Neural progenitor cell (in vitro differentiated cells): Measurements from ENCODE around the gene RTN4RL2. TPM values are rescaled to one million over a fixed set of nuclear protein-coding genes. Genes with fewer than 3 reads are reported as not detected.

Experiments used
- DNase-seq: peaks from one replicate; pipeline ENCODE4 v3.0.0-alpha.2; 2016; ENCODE audit warnings: low spot score
- H2AFZ ChIP-seq: fragments of 200-600 bp; sonication (generic); replicated peaks from 2 replicates; pipeline ENCODE4 v1.6.1; 2016; ENCODE audit warnings: antibody characterized with exemption
- H3F3A ChIP-seq: fragments of 200-600 bp; sonication (generic); 2 replicates; pipeline ENCODE4 v1.6.1; 2016; ENCODE audit warnings: antibody characterized with exemption, low read depth
- H3K27ac ChIP-seq: fragments of 200-600 bp; sonication (generic); 2 replicates; pipeline ENCODE4 v1.5.1; 2016; ENCODE audit warnings: mild to moderate bottlenecking
- H3K27me3 ChIP-seq: fragments of 200-600 bp; sonication (generic); 2 replicates; pipeline ENCODE4 v1.6.1; 2016; ENCODE audit warnings: mild to moderate bottlenecking, moderate library complexity
- H3K36me3 ChIP-seq: fragments of 200-600 bp; sonication (generic); 2 replicates; pipeline ENCODE4 v1.5.1; 2016
- H3K4me1 ChIP-seq: fragments of 200-600 bp; sonication (generic); 2 replicates; pipeline ENCODE4 v1.6.1; 2016; ENCODE audit warnings: mixed run types
- H3K4me2 ChIP-seq: fragments of 200-600 bp; sonication (generic); 2 replicates; pipeline ENCODE4 v1.6.1; 2016
- H3K4me3 ChIP-seq: fragments of 200-600 bp; sonication (generic); 2 replicates; pipeline ENCODE4 v1.5.1; 2016
- H3K79me2 ChIP-seq: fragments of 200-600 bp; sonication (generic); 2 replicates; pipeline ENCODE4 v1.6.1; 2016; ENCODE audit warnings: low read depth
- H3K9ac ChIP-seq: fragments of 200-600 bp; sonication (generic); 2 replicates; pipeline ENCODE4 v1.6.1; 2016
- H3K9me3 ChIP-seq: fragments of 200-600 bp; sonication (generic); 2 replicates; pipeline ENCODE4 v1.5.1; 2016; ENCODE audit warnings: low read depth
- H4K20me1 ChIP-seq: fragments of 200-600 bp; sonication (generic); 2 replicates; pipeline ENCODE4 v1.6.1; 2016; ENCODE audit warnings: low read depth
- H3K27ac Mint-ChIP-seq: 3 replicates; pipeline ENCODE4 v1.8.0; 2021; ENCODE audit warnings: mixed read lengths
- H3K27me3 Mint-ChIP-seq: 2 replicates; pipeline ENCODE4 v1.8.0; 2022; ENCODE audit warnings: low read depth, mild to moderate bottlenecking, inconsistent platforms, moderate library complexity, mixed read lengths; ENCODE audit not compliant: insufficient read depth
- H3K36me3 Mint-ChIP-seq: 3 replicates; pipeline ENCODE4 v1.8.0; 2021; ENCODE audit warnings: mixed read lengths
- H3K4me1 Mint-ChIP-seq: 3 replicates; pipeline ENCODE4 v1.8.0; 2021; ENCODE audit warnings: mixed read lengths
- H3K4me3 Mint-ChIP-seq: 3 replicates; pipeline ENCODE4 v1.8.0; 2021; ENCODE audit warnings: mild to moderate bottlenecking, moderate library complexity, mixed read lengths
- H3K9me3 Mint-ChIP-seq: 3 replicates; pipeline ENCODE4 v1.8.0; 2020; ENCODE audit warnings: mixed read lengths
- CTCF ChIP-seq: fragments of 200-600 bp; sonication (generic); IDR thresholded peaks from 2 replicates; pipeline ENCODE4 v1.5.1; 2017; ENCODE audit warnings: antibody characterized with exemption, mild to moderate bottlenecking
- EZH2 ChIP-seq: fragments of 200-600 bp; sonication (generic); IDR thresholded peaks from 2 replicates; pipeline ENCODE4 v1.6.1; 2017; ENCODE audit warnings: antibody characterized with exemption, mild to moderate bottlenecking, moderate library complexity
- EZH2phosphoT487 ChIP-seq: fragments of 200-600 bp; sonication (generic); IDR thresholded peaks from 2 replicates; pipeline ENCODE4 v1.6.1; 2017; ENCODE audit warnings: antibody characterized with exemption
- total RNA-seq: library from RNA; depleted of rRNA; stranded (reverse); fragments of >200 nt; gene quantifications from 2 replicates; pipeline ENCODE4 v1.2.3, GENCODE V29; 2015; ENCODE audit warnings: low replicate concordance

The RTN4RL2 gene
- total RNA-seq, 1 donor from 2014 or later: 0.13 TPM

- peaks cover 11% of the 10 kb centered on the region for H4K20me1 ChIP-seq
- no peaks in the 10 kb centered on the region for H3K36me3 ChIP-seq
- H3K27ac ChIP-seq: no peak overlapping the region
- peak overlapping the region; percentile 30 for H3K4me3 ChIP-seq
- Mint-ChIP-seq H3K27me3 (peaks cover 27% of the 10 kb centered on the region), H3K9me3 (no peaks in the 10 kb centered on the region), H3K27ac (no peak overlapping the region), H3K4me3 (peak overlapping the region; percentile 57), H3K4me1 (peaks cover 25% of the 10 kb centered on the region), H3K36me3 (no peaks in the 10 kb centered on the region)
- peak; percentile 96 for DNase-seq
- no peaks in the 10 kb centered on the region for H3F3A ChIP-seq
- no peaks in the 10 kb centered on the region for H3K79me2 ChIP-seq
- peaks cover 31% of the 10 kb centered on the region for H3K27me3 ChIP-seq
- no peak overlapping the region for H2AFZ ChIP-seq
- TF ChIP-seq EZH2: no peak
- TF ChIP-seq EZH2phosphoT487: no peak
- TF ChIP-seq CTCF: no peak
- H3K4me2 ChIP-seq: peak overlapping the region; percentile 71
- H3K9ac ChIP-seq: no peak overlapping the region
- H3K9me3 ChIP-seq: no peaks in the 10 kb centered on the region
- H3K4me1 ChIP-seq: no peaks in the 10 kb centered on the region
Measured at GRCh38 chr11:57499413-57499982, 39.2 kb downstream of the RTN4RL2 start.

- TF ChIP-seq EZH2: no peak
- TF ChIP-seq CTCF: no peak
- TF ChIP-seq EZH2phosphoT487: no peak
- Mint-ChIP-seq H3K27ac (peak overlapping the region; percentile 58), H3K27me3 (peaks cover 27% of the 10 kb centered on the region), H3K9me3 (no peaks in the 10 kb centered on the region), H3K4me3 (peak overlapping the region; percentile 57), H3K36me3 (no peaks in the 10 kb centered on the region), H3K4me1 (peaks cover 25% of the 10 kb centered on the region)
- H3K4me3 ChIP-seq: peak overlapping the region; percentile 30
- no peak overlapping the region for H3K27ac ChIP-seq
- peaks cover 31% of the 10 kb centered on the region for H3K27me3 ChIP-seq
- H3K9me3 ChIP-seq: no peaks in the 10 kb centered on the region
- H3K36me3 ChIP-seq: no peaks in the 10 kb centered on the region
- H2AFZ ChIP-seq: no peak overlapping the region
- peaks cover 11% of the 10 kb centered on the region for H4K20me1 ChIP-seq
- H3K79me2 ChIP-seq: no peaks in the 10 kb centered on the region
- DNase-seq: no peak
- peak overlapping the region; percentile 71 for H3K4me2 ChIP-seq
- H3K4me1 ChIP-seq: no peaks in the 10 kb centered on the region
- H3K9ac ChIP-seq: no peak overlapping the region
- H3F3A ChIP-seq: no peaks in the 10 kb centered on the region
Measured at GRCh38 chr11:57499983-57500461, 39.7 kb downstream of the RTN4RL2 start.

GRCh38 chr11:57500515-57500914, 40.2 kb downstream of the RTN4RL2 start:
- Mint-ChIP-seq H3K4me3 (peak overlapping the region; percentile 57), H3K9me3 (no peaks in the 10 kb centered on the region), H3K36me3 (no peaks in the 10 kb centered on the region), H3K27ac (peak overlapping the region; percentile 58), H3K4me1 (peaks cover 25% of the 10 kb centered on the region), H3K27me3 (peaks cover 25% of the 10 kb centered on the region)
- Histone ChIP-seq H3K27me3 (peaks cover 31% of the 10 kb centered on the region), H3K4me3 (no peak overlapping the region), H2AFZ (no peak overlapping the region), H3K36me3 (no peaks in the 10 kb centered on the region), H3K79me2 (no peaks in the 10 kb centered on the region), H3K9ac (no peak overlapping the region), H4K20me1 (peaks cover 11% of the 10 kb centered on the region), H3K27ac (no peak overlapping the region), H3F3A (no peaks in the 10 kb centered on the region), H3K9me3 (no peaks in the 10 kb centered on the region), H3K4me1 (no peaks in the 10 kb centered on the region), H3K4me2 (no peak overlapping the region)
- TF ChIP-seq EZH2: no peak
- no peak for TF ChIP-seq CTCF
- TF ChIP-seq EZH2phosphoT487: no peak
- no peak for DNase-seq
